RKO (cell line): ENCODE measurements around the gene BOD1L1.

Experiments
- DNase-seq: peaks from one replicate; pipeline ENCODE4 v3.0.0-alpha.2; 2016; ENCODE audit warnings: low spot score

BOD1L1 gene

GRCh38 chr4:13524504-13525243 is 102.9 kb downstream of the BOD1L1 start:
- no peak for DNase-seq

GRCh38 chr4:13523591-13524503 is 103.7 kb downstream of the BOD1L1 start:
- DNase-seq = no peak

- no peak for DNase-seq
These were observed 104.4 kb downstream of the BOD1L1 start for GRCh38 chr4:13523105-13523477.

GRCh38 chr4:13522282-13523104 is 105.0 kb downstream of the BOD1L1 start:
- DNase-seq = no peak

- DNase-seq = no peak
These were observed 106.5 kb downstream of the BOD1L1 start for GRCh38 chr4:13521047-13521446.
